GOT3 (cell line): ENCODE measurements around the gene RAP1A.
"Not testable (repeated sequence)": the region's sequence is repeated elsewhere in the genome, so short reads cannot be mapped to it uniquely, and the experiment has no call there.

Source experiments
- DNase-seq: peaks from one replicate; lab custom pipeline; 2025; ENCODE audit warnings: mixed read lengths; lab: John Stamatoyannopoulos, UW

RAP1A gene

GRCh38 chr1:111598544-111598943 is 21.0 kb upstream of the RAP1A start:
- DNase-seq: no peak

- DNase-seq: no peak
Measured at GRCh38 chr1:111599781-111600693, 19.6 kb upstream of the RAP1A start.

- no peak for DNase-seq
Measured at GRCh38 chr1:111600886-111601386, 18.7 kb upstream of the RAP1A start.

GRCh38 chr1:111602302-111602701 is 17.3 kb upstream of the RAP1A start:
- DNase-seq: no peak

GRCh38 chr1:111602974-111603373 is 16.6 kb upstream of the RAP1A start:
- no peak for DNase-seq

- no peak for DNase-seq
Measured at GRCh38 chr1:111603979-111604378, 15.6 kb upstream of the RAP1A start.

- DNase-seq: no peak
Measured at GRCh38 chr1:111604931-111605330, 14.7 kb upstream of the RAP1A start.

- DNase-seq: no peak
Measured at GRCh38 chr1:111605576-111605975, 14.0 kb upstream of the RAP1A start.

GRCh38 chr1:111606457-111607215 is 13.0 kb upstream of the RAP1A start:
- not testable (repeated sequence) for DNase-seq

GRCh38 chr1:111608528-111608927 is 11.1 kb upstream of the RAP1A start:
- DNase-seq: not testable (repeated sequence)

- no peak for DNase-seq
Measured at GRCh38 chr1:111611986-111612385, 7.6 kb upstream of the RAP1A start.

GRCh38 chr1:111615870-111616715 is 3.5 kb upstream of the RAP1A start:
- DNase-seq: no peak

GRCh38 chr1:111618081-111618480 is 1.5 kb upstream of the RAP1A start:
- DNase-seq: no peak

GRCh38 chr1:111618961-111619634 is 491 bp upstream of the RAP1A start:
- DNase-seq: no peak

GRCh38 chr1:111620441-111620971 is 917 bp downstream of the RAP1A start:
- no peak for DNase-seq

- no peak for DNase-seq
Measured at GRCh38 chr1:111621050-111621449, 1.5 kb downstream of the RAP1A start.

GRCh38 chr1:111622166-111622565 is 2.6 kb downstream of the RAP1A start:
- DNase-seq: no peak

- no peak for DNase-seq
Measured at GRCh38 chr1:111624382-111624781, 4.8 kb downstream of the RAP1A start.

- no peak for DNase-seq
Measured at GRCh38 chr1:111625276-111625675, 5.7 kb downstream of the RAP1A start.

GRCh38 chr1:111628153-111628552 is 8.6 kb downstream of the RAP1A start:
- no peak for DNase-seq
